ENCODE measurements around the gene LINGO3.
A peak's percentile ranks its signal among the peaks of the same experiment; 100 is the strongest.

Gene LINGO3

DNA sequence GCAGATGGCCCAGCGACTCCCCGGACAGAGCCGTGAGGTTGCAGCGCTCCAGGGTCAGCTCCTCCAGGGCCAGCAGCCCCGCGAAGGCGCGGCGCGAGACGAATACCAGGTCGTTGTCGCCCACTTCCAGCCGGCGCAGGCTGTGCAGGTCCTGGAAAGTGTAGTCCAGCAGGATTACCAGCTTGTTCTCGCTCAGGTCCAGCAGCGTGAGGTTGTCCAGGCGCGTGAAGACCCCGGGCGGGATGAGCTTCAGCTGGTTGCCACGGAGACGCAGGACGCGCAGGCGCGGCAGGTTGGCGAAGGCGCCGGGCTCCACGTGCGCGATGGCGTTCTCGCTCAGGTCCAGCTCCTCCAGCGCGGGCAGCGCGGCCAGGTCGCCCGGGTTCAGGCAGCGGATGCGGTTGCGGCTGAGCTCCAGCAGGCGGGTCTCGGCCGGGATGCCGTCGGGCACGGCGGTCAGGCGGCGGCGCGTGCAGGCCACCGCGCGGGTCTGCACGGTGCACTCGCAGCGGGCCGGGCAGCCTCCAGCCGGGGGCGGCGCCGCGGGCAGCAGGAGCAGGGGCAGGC lies 16.7 kb downstream of the LINGO3 start:
- no peak for FAIRE-seq
- no peak for DNase-seq (ENCODE audit: insufficient read length)
- TF ChIP-seq POLR2A (IDR thresholded peaks at IDR 0.05; ENCODE audit: low read depth, low read length) (no peak), TAF1 (IDR thresholded peaks at IDR 0.05; ENCODE audit: borderline replicate concordance, low read depth, low read length) (no peak), POLR2AphosphoS5 (IDR thresholded peaks at IDR 0.05; ENCODE audit: low read depth, low read length) (no peak)

GRCh38 chr19:2290441-2291184 lies 17.3 kb downstream of the LINGO3 start:
- peak; percentile 16; the same call in 1 of the 2 replicates for TF ChIP-seq POLR2A (IDR thresholded peaks at IDR 0.05; ENCODE audit: low read depth, low read length)
- TF ChIP-seq POLR2AphosphoS5 (IDR thresholded peaks at IDR 0.05; ENCODE audit: low read depth, low read length): 0 out of 2 replicates have a peak, but pooled peaks have one; percentile 13
- no peak for TF ChIP-seq TAF1 (IDR thresholded peaks at IDR 0.05; ENCODE audit: borderline replicate concordance, low read depth, low read length)
- DNase-seq (ENCODE audit: insufficient read length) (no peak), FAIRE-seq (no peak)

- TF ChIP-seq TAF1 (IDR thresholded peaks at IDR 0.05; ENCODE audit: borderline replicate concordance, low read depth, low read length): no peak
- no peak for TF ChIP-seq POLR2A (IDR thresholded peaks at IDR 0.05; ENCODE audit: low read depth, low read length)
- TF ChIP-seq POLR2AphosphoS5 (IDR thresholded peaks at IDR 0.05; ENCODE audit: low read depth, low read length): peak; percentile 12; the same call in 1 of the 2 replicates
- DNase-seq (ENCODE audit: insufficient read length) (peak; percentile 77), FAIRE-seq (peak; percentile 95)
These were observed 18.1 kb downstream of the LINGO3 start for GRCh38 chr19:2289714-2290435.

GRCh38 chr19:2288818-2289713 lies 18.9 kb downstream of the LINGO3 start:
- FAIRE-seq: no peak
- TF ChIP-seq TAF1 (IDR thresholded peaks at IDR 0.05; ENCODE audit: borderline replicate concordance, low read depth, low read length) (no peak), POLR2AphosphoS5 (IDR thresholded peaks at IDR 0.05; ENCODE audit: low read depth, low read length) (no peak), POLR2A (IDR thresholded peaks at IDR 0.05; ENCODE audit: low read depth, low read length) (0 out of 2 replicates have a peak, but pooled peaks have one; percentile 39)
- no peak for DNase-seq (ENCODE audit: insufficient read length)

GRCh38 chr19:2288338-2288817 lies 19.6 kb downstream of the LINGO3 start:
- DNase-seq (ENCODE audit: insufficient read length) (no peak), FAIRE-seq (no peak)
- TF ChIP-seq POLR2AphosphoS5 (IDR thresholded peaks at IDR 0.05; ENCODE audit: low read depth, low read length): no peak
- no peak for TF ChIP-seq TAF1 (IDR thresholded peaks at IDR 0.05; ENCODE audit: borderline replicate concordance, low read depth, low read length)
- TF ChIP-seq POLR2A (IDR thresholded peaks at IDR 0.05; ENCODE audit: low read depth, low read length): no peak; the same call in 1 of the 2 replicates

- TF ChIP-seq POLR2A (IDR thresholded peaks at IDR 0.05; ENCODE audit: low read depth, low read length) (no peak), POLR2AphosphoS5 (IDR thresholded peaks at IDR 0.05; ENCODE audit: low read depth, low read length) (no peak), TAF1 (IDR thresholded peaks at IDR 0.05; ENCODE audit: borderline replicate concordance, low read depth, low read length) (no peak)
- FAIRE-seq (peak; percentile 33), DNase-seq (ENCODE audit: insufficient read length) (no peak)
These were observed 20.2 kb downstream of the LINGO3 start for GRCh38 chr19:2287585-2288337.

DNA sequence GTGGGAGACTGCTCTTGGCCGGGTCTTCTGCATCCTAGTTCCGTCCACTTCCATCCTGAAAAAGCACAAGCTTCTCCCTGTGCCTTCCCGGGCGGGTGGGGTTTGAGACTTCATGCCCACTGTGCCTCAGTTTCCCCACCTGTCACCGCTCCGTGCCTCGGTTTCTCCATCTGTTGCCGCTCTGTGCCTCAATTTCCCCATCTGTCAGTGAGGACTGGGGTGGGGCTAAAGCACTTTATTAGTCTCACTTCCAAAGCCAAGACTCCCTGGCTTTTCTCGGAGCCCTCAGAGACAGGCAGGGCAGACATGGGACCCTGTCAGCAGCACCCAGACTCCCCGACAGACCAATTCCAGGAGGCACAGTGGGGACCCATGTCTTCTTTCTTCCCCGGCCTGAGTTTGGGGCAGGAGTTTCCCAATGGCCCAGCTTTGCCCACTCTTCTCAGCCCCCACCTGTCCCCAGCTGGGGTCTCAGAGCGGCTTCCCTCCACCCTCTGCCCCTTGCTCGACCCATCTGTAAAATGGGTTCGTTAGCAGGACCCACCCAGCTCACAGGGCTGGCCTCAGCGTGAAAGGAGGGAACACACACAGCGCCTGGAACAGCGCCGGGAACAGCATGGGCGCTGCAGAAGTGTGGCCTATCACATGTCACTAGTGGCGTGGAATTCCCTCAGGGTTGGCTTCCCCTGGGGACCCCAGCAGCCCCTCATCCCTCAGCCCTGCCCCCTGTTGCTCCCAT lies 21.4 kb downstream of the LINGO3 start:
- TF ChIP-seq TAF1 (IDR thresholded peaks at IDR 0.05; ENCODE audit: borderline replicate concordance, low read depth, low read length) (no peak), POLR2AphosphoS5 (IDR thresholded peaks at IDR 0.05; ENCODE audit: low read depth, low read length) (no peak), POLR2A (IDR thresholded peaks at IDR 0.05; ENCODE audit: low read depth, low read length) (no peak)
- FAIRE-seq (no peak), DNase-seq (ENCODE audit: insufficient read length) (no peak)

DNA sequence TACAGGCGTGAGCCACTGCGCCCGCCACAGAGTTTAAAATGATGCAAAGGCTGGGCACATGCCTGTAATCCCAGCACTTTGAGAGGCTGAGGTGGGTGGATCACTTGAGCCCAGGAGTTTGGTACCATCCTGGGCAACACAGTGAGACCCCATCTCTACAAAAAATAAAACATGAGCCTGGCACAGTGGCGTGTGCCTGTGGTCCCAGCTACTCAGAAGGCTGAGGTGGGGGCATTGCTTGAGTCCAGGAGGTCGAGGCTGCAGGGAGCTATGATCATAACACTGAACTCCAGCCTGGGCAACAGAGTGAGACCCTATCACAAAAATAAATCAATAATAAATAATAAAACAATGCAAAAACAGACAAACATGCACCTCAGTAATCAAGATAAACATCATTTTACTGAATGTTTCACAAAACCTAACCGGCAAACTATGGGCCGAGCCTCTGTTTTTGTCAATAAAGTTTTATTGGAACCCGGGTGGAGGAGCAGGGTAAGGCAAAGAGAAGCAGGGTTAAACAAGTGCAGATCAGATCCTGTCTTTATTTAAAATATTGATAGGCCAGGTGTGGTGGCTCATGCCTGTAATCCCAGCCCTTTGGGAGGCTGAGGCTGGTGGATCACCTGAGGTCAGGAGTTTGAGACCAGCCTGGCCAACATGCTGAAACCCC lies 24.0 kb downstream of the LINGO3 start:
- FAIRE-seq (no peak), DNase-seq (ENCODE audit: insufficient read length) (no peak)
- no peak for TF ChIP-seq POLR2A (IDR thresholded peaks at IDR 0.05; ENCODE audit: low read depth, low read length)
- no peak for TF ChIP-seq TAF1 (IDR thresholded peaks at IDR 0.05; ENCODE audit: borderline replicate concordance, low read depth, low read length)
- no peak for TF ChIP-seq POLR2AphosphoS5 (IDR thresholded peaks at IDR 0.05; ENCODE audit: low read depth, low read length)

DNA sequence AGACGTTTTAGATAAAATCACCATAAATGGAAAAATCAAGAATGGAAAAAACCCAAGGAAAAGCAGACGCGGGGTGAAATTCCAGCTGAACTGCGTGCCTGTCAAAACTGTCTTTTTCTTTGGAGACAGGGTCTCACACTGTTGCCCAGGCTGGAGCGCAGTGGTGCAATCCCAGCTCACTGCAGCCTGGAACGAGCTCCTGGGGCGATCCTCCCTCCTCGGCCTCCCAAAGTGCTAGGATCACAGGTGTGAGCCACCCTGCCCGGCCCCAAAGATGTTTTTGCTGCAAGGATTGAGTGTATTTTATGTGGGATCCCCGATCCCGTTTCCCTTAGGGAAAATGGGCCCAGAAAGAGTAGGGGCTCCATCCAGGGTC lies 25.1 kb downstream of the LINGO3 start:
- DNase-seq (ENCODE audit: insufficient read length): no peak
- no peak for TF ChIP-seq POLR2AphosphoS5 (IDR thresholded peaks at IDR 0.05; ENCODE audit: low read depth, low read length)
- TF ChIP-seq POLR2A (IDR thresholded peaks at IDR 0.05; ENCODE audit: low read depth, low read length): no peak
- no peak for TF ChIP-seq TAF1 (IDR thresholded peaks at IDR 0.05; ENCODE audit: borderline replicate concordance, low read depth, low read length)
- FAIRE-seq: no peak

Data from GM12892 (cell line).